ENCODE data around the gene TMBIM4. TPM values are rescaled to one million over a fixed set of nuclear protein-coding genes. Genes with fewer than 3 reads are reported as not detected.
"Not testable (repeated sequence)": the region's sequence is repeated elsewhere in the genome, so short reads cannot be mapped to it uniquely, and the experiment has no call there.

Gene TMBIM4
- total RNA-seq, result 58.0 and 60.9 TPM in 2 replicates

GRCh38 chr12:66169221-66170170 is at the start of gene TMBIM4:
Gene TMBIM4 (minus strand): TSS chr12:66169996. CDS start chr12:66169951, 45 bp downstream.
- Mint-ChIP-seq H3K27me3 (no peaks in the 10 kb centered on the region), H3K4me1 (peaks cover 26% of the 10 kb centered on the region), H3K27ac (peak within 1 kb of the TSS; percentile 100), H3K36me3 (ENCODE audit: low read depth) (peaks cover 40% of the 10 kb centered on the region), H3K9me3 (peaks cover 11% of the 10 kb centered on the region), H3K4me3 (peak within 1 kb of the TSS; percentile 92)
- DNase-seq, result peak; percentile 95
- intact Hi-C loops (cut with micrococcal nuclease), result loop anchor here (1.0 to 5.0 kb wide), 5 partner anchors 19 to 133 kb away; partner anchors contain the start of genes HELB, IRAK3 and LLPH

GRCh38 chr12:66217342-66217917 is 47.6 kb upstream of the TMBIM4 start:
- Mint-ChIP-seq H3K27me3 (peaks cover 6% of the 10 kb centered on the region), H3K36me3 (ENCODE audit: low read depth) (peaks cover 2% of the 10 kb centered on the region), H3K9me3 (peaks cover 3% of the 10 kb centered on the region), H3K27ac (no peak overlapping the region), H3K4me3 (no peak overlapping the region), H3K4me1 (peaks cover 3% of the 10 kb centered on the region)
- DNase-seq, result no peak
- intact Hi-C loops (cut with micrococcal nuclease), result no loop called here

- peaks cover 21% of the 10 kb centered on the region for H3K27me3 Mint-ChIP-seq
Observed at GRCh38 chr12:66213011-66213410, 43.2 kb upstream of the TMBIM4 start.

DNA sequence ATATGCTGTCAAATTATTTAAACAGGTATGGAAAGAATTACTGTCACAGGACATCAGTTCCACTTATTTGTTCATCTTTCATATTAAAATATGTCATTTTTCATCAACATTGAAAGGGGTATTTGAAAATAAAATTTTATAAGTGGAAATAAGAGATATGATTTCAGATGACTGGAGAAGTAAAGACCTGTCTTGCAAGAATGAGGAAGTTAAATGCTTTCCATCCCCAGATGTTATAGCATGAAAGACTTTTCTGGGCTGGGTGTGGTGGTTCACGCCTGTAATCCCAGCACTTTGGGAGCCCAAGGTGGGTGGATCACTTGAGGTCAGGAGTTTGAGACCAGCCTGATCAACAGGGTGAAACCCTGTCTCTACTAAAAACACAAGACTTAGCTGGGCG is 41.8 kb upstream of the TMBIM4 start:
- H3K9me3 Mint-ChIP-seq; H3K4me1 Mint-ChIP-seq; intact Hi-C loops (cut with micrococcal nuclease); H3K4me3 Mint-ChIP-seq; DNase-seq; H3K36me3 Mint-ChIP-seq (ENCODE audit: low read depth); H3K27ac Mint-ChIP-seq: not testable (repeated sequence)
- peaks cover 22% of the 10 kb centered on the region for H3K27me3 Mint-ChIP-seq

More at GRCh38 chr12:66213011-66213410, 43.2 kb upstream of the TMBIM4 start:
- H3K9me3 Mint-ChIP-seq; H3K4me3 Mint-ChIP-seq; H3K27ac Mint-ChIP-seq; intact Hi-C loops (cut with micrococcal nuclease); H3K36me3 Mint-ChIP-seq (ENCODE audit: low read depth); H3K4me1 Mint-ChIP-seq; DNase-seq: not testable (repeated sequence)

DNA sequence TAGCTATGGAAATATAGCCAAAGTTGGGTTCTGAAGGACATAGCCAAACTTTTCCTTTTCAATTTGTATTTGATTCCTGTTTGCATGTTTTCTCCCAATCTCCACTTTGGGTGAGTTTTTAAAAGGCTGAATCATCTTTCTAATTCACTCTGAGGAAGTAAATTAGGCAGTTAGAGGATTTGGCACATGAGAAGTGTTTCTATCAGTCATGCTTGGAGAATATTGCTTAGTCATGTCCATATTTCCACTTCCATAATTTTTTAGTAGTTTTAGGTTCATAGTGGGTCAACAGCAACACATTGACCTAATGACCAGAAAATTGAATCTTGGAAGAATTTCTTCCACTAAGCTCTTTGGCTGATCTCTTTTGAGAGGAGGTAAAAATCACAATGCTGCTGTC is 41.0 kb upstream of the TMBIM4 start:
- intact Hi-C loops (cut with micrococcal nuclease), result no loop called here
- DNase-seq, result no peak
- Mint-ChIP-seq H3K9me3 (peaks cover 10% of the 10 kb centered on the region), H3K4me3 (no peak overlapping the region), H3K36me3 (ENCODE audit: low read depth) (peaks cover 7% of the 10 kb centered on the region), H3K27me3 (peaks cover 21% of the 10 kb centered on the region), H3K27ac (no peak overlapping the region), H3K4me1 (peaks cover 4% of the 10 kb centered on the region)

GRCh38 chr12:66206141-66206540 is 36.3 kb upstream of the TMBIM4 start:
- H3K4me1 Mint-ChIP-seq, result peaks cover 15% of the 10 kb centered on the region
- peaks cover 13% of the 10 kb centered on the region for H3K27me3 Mint-ChIP-seq
- H3K9me3 Mint-ChIP-seq, result peaks cover 2% of the 10 kb centered on the region
- intact Hi-C loops (cut with micrococcal nuclease), result no loop called here
- H3K36me3 Mint-ChIP-seq (ENCODE audit: low read depth), result peaks cover 2% of the 10 kb centered on the region
- no peak overlapping the region for H3K4me3 Mint-ChIP-seq
- no peak overlapping the region for H3K27ac Mint-ChIP-seq
- DNase-seq, result no peak

GRCh38 chr12:66203820-66204219 is 34.0 kb upstream of the TMBIM4 start:
- H3K4me1 Mint-ChIP-seq, result peaks cover 15% of the 10 kb centered on the region
- H3K27me3 Mint-ChIP-seq, result peaks cover 4% of the 10 kb centered on the region
- H3K36me3 Mint-ChIP-seq (ENCODE audit: low read depth), result peaks cover 8% of the 10 kb centered on the region
- H3K4me3 Mint-ChIP-seq, result no peak overlapping the region
- peaks cover 9% of the 10 kb centered on the region for H3K9me3 Mint-ChIP-seq
- DNase-seq, result no peak
- intact Hi-C loops (cut with micrococcal nuclease), result no loop called here
- peak overlapping the region; percentile 36 for H3K27ac Mint-ChIP-seq

GRCh38 chr12:66199831-66200509 is 30.2 kb upstream of the TMBIM4 start:
- H3K27me3 Mint-ChIP-seq, result peaks cover 4% of the 10 kb centered on the region
- H3K27ac Mint-ChIP-seq, result no peak overlapping the region
- peaks cover 9% of the 10 kb centered on the region for H3K9me3 Mint-ChIP-seq
- peaks cover 24% of the 10 kb centered on the region for H3K4me1 Mint-ChIP-seq
- intact Hi-C loops (cut with micrococcal nuclease), result loop anchor here (5.0 kb wide), 1 partner anchor 37 kb away; no protein-coding TSS in a partner anchor
- H3K4me3 Mint-ChIP-seq, result no peak overlapping the region
- peaks cover 6% of the 10 kb centered on the region for H3K36me3 Mint-ChIP-seq (ENCODE audit: low read depth)
- no peak for DNase-seq

DNA sequence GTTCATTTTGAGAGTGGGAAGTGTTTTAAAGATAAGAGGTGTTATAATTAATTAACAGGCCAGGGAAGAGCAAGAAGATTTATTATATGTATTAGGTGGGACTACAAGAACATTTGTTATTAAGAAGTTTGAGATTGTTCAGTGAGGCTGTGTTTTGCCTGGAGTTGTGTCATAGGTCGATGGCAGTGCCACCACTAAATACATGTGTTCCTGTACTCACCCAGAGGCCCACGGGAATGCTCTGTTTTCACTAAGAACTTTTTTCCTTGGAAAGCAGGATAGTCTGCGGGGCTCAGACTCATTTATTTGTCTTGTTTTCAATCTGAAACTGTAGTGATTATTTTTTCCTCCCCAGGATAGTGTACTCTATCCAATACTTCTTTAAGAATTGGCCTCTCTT is 29.3 kb upstream of the TMBIM4 start:
- intact Hi-C loops (cut with micrococcal nuclease), result loop anchor here (5.0 kb wide), 1 partner anchor 38 kb away; no protein-coding TSS in a partner anchor
- H3K27ac Mint-ChIP-seq, result no peak overlapping the region
- peaks cover 6% of the 10 kb centered on the region for H3K36me3 Mint-ChIP-seq (ENCODE audit: low read depth)
- no peak for DNase-seq
- H3K4me1 Mint-ChIP-seq, result peaks cover 18% of the 10 kb centered on the region
- H3K4me3 Mint-ChIP-seq, result no peak overlapping the region
- peaks cover 9% of the 10 kb centered on the region for H3K9me3 Mint-ChIP-seq
- peaks cover 7% of the 10 kb centered on the region for H3K27me3 Mint-ChIP-seq

DNA sequence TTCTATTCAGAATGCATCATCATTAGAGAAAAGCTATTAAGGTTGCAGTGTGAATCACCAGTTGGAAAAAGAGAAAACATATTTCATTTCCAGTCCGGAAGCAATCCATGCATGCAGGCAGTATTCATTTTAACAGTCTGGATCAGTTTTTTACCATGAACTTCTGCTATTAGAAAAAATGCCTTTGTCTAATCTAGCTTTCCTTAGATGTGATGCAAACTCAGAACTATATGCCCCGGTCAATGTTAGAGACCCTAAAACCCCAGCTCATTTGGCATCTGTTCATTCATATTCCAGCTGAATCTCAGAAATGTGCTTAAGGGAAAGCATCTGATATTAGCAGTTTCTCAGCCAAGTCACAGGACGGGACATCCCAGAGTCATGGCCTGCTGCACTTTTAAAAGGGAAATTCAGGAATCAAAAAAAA is 27.7 kb upstream of the TMBIM4 start:
- no peak for DNase-seq
- Mint-ChIP-seq H3K9me3 (peaks cover 9% of the 10 kb centered on the region), H3K4me1 (peaks cover 9% of the 10 kb centered on the region), H3K27me3 (peaks cover 12% of the 10 kb centered on the region), H3K27ac (no peak overlapping the region), H3K4me3 (no peak overlapping the region), H3K36me3 (ENCODE audit: low read depth) (peaks cover 6% of the 10 kb centered on the region)
- intact Hi-C loops (cut with micrococcal nuclease), result loop anchor here (2.0 to 5.0 kb wide), 2 partner anchors 29 to 40 kb away; partner anchors contain the start of gene TMBIM4

DNA sequence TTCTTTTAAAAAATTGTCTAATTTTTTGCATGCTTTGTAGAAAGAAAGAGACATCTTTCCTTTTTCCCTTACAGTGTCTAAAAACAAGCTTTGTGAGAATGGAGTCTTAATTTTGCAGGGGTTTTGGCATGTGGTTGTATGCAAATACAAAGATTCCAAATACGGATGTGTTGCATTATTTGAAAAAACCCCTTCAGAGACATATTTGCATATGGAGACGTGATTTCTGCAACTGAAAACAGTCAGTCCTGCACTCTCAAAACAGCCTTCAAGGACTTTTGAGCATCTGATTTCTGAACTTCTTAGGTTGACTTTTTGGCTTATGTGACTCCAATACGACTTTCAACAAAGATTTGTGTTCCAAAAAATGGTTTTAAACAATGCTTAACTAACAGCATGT is 27.0 kb upstream of the TMBIM4 start:
- Mint-ChIP-seq H3K36me3 (ENCODE audit: low read depth) (peaks cover 6% of the 10 kb centered on the region), H3K9me3 (peaks cover 9% of the 10 kb centered on the region), H3K4me1 (peaks cover 9% of the 10 kb centered on the region), H3K27me3 (peaks cover 12% of the 10 kb centered on the region), H3K27ac (peak overlapping the region; percentile 30), H3K4me3 (peak overlapping the region; percentile 68)
- intact Hi-C loops (cut with micrococcal nuclease), result loop anchor here (2.0 to 5.0 kb wide), 2 partner anchors 28 to 40 kb away; partner anchors contain the start of gene TMBIM4
- no peak for DNase-seq

DNA sequence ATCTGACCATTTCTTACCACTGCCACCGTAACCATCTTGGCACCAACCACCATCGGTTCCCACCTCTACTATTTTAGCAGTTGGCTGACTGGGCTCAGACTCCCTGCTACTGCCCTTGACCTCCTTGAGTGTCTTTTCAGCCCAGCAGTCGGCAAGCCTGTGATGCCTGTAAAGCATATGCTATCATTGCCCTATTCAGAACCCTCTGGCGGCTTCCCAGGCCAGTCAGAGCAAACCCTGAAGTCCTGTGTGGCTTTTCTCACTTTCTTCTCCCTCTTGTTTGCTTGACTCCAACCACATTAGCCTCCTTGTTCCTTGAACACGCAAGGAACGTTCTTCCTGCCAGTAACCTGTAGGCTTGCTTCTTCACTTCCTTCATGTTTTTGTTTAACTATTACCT is 25.4 kb upstream of the TMBIM4 start:
- H3K27me3 Mint-ChIP-seq, result peaks cover 23% of the 10 kb centered on the region
- no peak for DNase-seq
- peaks cover 5% of the 10 kb centered on the region for H3K9me3 Mint-ChIP-seq
- H3K36me3 Mint-ChIP-seq (ENCODE audit: low read depth), result peaks cover 5% of the 10 kb centered on the region
- H3K4me1 Mint-ChIP-seq, result peaks cover 14% of the 10 kb centered on the region
- H3K4me3 Mint-ChIP-seq, result no peak overlapping the region
- no peak overlapping the region for H3K27ac Mint-ChIP-seq
- intact Hi-C loops (cut with micrococcal nuclease), result loop anchor here (5.0 kb wide), 1 partner anchor 42 kb away; no protein-coding TSS in a partner anchor

DNA sequence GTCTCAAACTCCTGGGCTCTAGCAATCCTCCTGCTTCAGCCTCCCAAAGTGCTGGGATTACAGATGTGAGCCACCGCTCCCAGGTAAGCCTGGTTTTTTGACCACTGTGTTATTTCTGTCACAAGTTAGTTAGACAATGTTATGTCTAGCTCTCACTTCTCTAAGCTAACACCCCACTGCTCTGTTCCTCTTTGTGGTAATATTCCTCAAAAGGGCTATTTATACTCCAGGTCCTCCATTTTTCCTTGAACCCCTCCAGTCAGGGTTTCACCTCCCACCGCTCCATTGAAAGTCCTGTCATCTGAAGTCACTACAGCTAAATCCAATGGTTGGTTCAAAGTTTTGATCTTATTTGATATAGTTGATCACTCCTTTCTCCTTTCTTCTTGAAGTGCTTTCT is 24.3 kb upstream of the TMBIM4 start:
- H3K36me3 Mint-ChIP-seq (ENCODE audit: low read depth), result peaks cover 2% of the 10 kb centered on the region
- peaks cover 25% of the 10 kb centered on the region for H3K27me3 Mint-ChIP-seq
- H3K4me3 Mint-ChIP-seq, result no peak overlapping the region
- no peak for DNase-seq
- peaks cover 16% of the 10 kb centered on the region for H3K4me1 Mint-ChIP-seq
- H3K9me3 Mint-ChIP-seq, result no peaks in the 10 kb centered on the region
- H3K27ac Mint-ChIP-seq, result no peak overlapping the region
- intact Hi-C loops (cut with micrococcal nuclease), result no loop called here
